HepG2 (cell line): ENCODE data around the gene PRSS50. TPM values are rescaled to one million over a fixed set of nuclear protein-coding genes. Genes with fewer than 3 reads are reported as not detected.

Source experiments
- ATAC-seq: fragments of 200-7000 bp; cut with Tn5 transposase; 3 replicates; pipeline ENCODE4 v1.9.1; 2020; ENCODE audit warnings: mild to moderate bottlenecking, moderate library complexity
- BruUV-seq: library from RNA; stranded (reverse); fragments of 400-500 nt; replicated peaks from 2 replicates; lab custom pipeline; 2021; lab: Mats Ljungman, UMichigan
- CTCF ChIA-PET: fragments of 300-600 bp; formaldehyde crosslinking; extraction: SDS; loops from one replicate; lab custom pipeline; 2021; ENCODE audit warnings: low total read pairs, inconsistent platforms, low intra/inter-chr PET ratio; lab: Yijun Ruan, JAX
- POLR2A ChIA-PET: fragments of 350-600 bp; sonication (Branson Sonifier 250); formaldehyde crosslinking; loops from one replicate; lab custom pipeline; 2020; ENCODE audit warnings: antibody characterized with exemption, inconsistent platforms; lab: Yijun Ruan, JAX
- DNase-seq: peaks from one replicate; pipeline ENCODE4 v3.0.0-alpha.2; 2015; ENCODE audit warnings: low spot score
- FAIRE-seq: peaks from 3 replicates; lab custom pipeline; 2011; peaks lifted over from hg19 to GRCh38; lab: Jason Lieb, UNC
- H2AFZ ChIP-seq: one replicate; pipeline ENCODE4 v1.6.1; 2011; ENCODE audit warnings: low read length, inconsistent platforms
- H3K27ac ChIP-seq: fragments of 300-600 bp; 3 replicates; pipeline ENCODE4 v1.8.0; 2011; ENCODE audit warnings: mixed run types, mild to moderate bottlenecking, mixed read lengths, low read length, inconsistent platforms; ENCODE audit not compliant: insufficient read depth; ENCODE audit errors: extremely low read length
- H3K27me3 ChIP-seq, 2 experiments: fragments of 200-600 bp in 1 of 2; 2 replicates in 1 of 2; 3 replicates in 1 of 2; pipeline versions ENCODE4 v1.6.0 to v1.8.0; 2011; ENCODE audit warnings: low read length in 2 of 2, mild to moderate bottlenecking in 2 of 2, moderate library complexity in 2 of 2, inconsistent platforms in 1 of 2; ENCODE audit not compliant: insufficient read depth in 2 of 2, control insufficient read depth in 1 of 2
- H3K36me3 ChIP-seq, 2 experiments: fragments of 200-600 bp in 1 of 2; replicated peaks in 1 of 2; 2 replicates in 1 of 2; 3 replicates in 1 of 2; pipeline versions ENCODE4 v1.5.1 to v1.8.0; 2011; ENCODE audit warnings: low read length in 2 of 2, inconsistent platforms in 1 of 2; ENCODE audit not compliant: insufficient read depth in 2 of 2, control insufficient read depth in 1 of 2
- H3K4me1 ChIP-seq: 2 replicates; pipeline ENCODE4 v1.5.1; 2012; ENCODE audit warnings: low read length, inconsistent platforms; ENCODE audit not compliant: insufficient read depth
- H3K4me2 ChIP-seq: 2 replicates; pipeline ENCODE4 v1.6.0; 2011; ENCODE audit warnings: low read depth, low read length, inconsistent platforms
- H3K4me3 ChIP-seq, 3 experiments: fragments of 200-600 bp in 1 of 3; sonication (generic), shearing (Covaris generic) in 1 of 3; replicated peaks in 1 of 3; 2 replicates each; pipeline ENCODE4 v1.5.1; 2011 to 2016; ENCODE audit warnings: low read length in 3 of 3, inconsistent platforms in 2 of 3, low read depth in 2 of 3, mild to moderate bottlenecking in 2 of 3, control low read depth in 1 of 3, mixed read lengths in 1 of 3; ENCODE audit not compliant: insufficient read depth in 1 of 3
- H3K79me2 ChIP-seq: one replicate; pipeline ENCODE4 v1.6.1; 2011; ENCODE audit warnings: low read length, inconsistent platforms; ENCODE audit not compliant: insufficient read depth
- H3K9ac ChIP-seq: 2 replicates; pipeline ENCODE4 v1.6.0; 2011; ENCODE audit warnings: mild to moderate bottlenecking, low read depth, low read length, inconsistent platforms; ENCODE audit not compliant: insufficient read depth
- H3K9me3 ChIP-seq: 2 replicates; pipeline ENCODE4 v1.5.1; 2012; ENCODE audit warnings: mild to moderate bottlenecking, low read length
- H4K20me1 ChIP-seq: 2 replicates; pipeline ENCODE4 v1.6.0; 2011; ENCODE audit warnings: inconsistent platforms, mild to moderate bottlenecking, low read length, moderate library complexity; ENCODE audit not compliant: insufficient read depth
- BCL6 ChIP-seq: IDR thresholded peaks from 2 replicates; pipeline ENCODE4 v1.6.1; 2016; ENCODE audit warnings: missing genetic modification reagents, missing compliant biosample characterization
- BRCA1 ChIP-seq: sonication (generic); formaldehyde crosslinking; IDR thresholded peaks from 2 replicates; pipeline ENCODE4 v1.4.0; 2020; ENCODE audit warnings: missing genetic modification reagents
- CHD4 ChIP-seq: fragments of 200-600 bp; sonication (generic); IDR thresholded peaks from 2 replicates; pipeline ENCODE4 v1.7.0; 2017; ENCODE audit warnings: mild to moderate bottlenecking, low read length, borderline replicate concordance
- DNMT3B ChIP-seq: conservative IDR thresholded peaks from 2 replicates; pipeline ENCODE4 v1.6.1; 2016; ENCODE audit warnings: missing biosample characterization, control low read depth
- HNF4A ChIP-seq: sonication (generic); formaldehyde crosslinking; IDR thresholded peaks from 2 replicates; pipeline ENCODE4 v1.4.0; 2020; ENCODE audit warnings: missing genetic modification reagents
- KDM1A ChIP-seq: IDR thresholded peaks from 2 replicates; pipeline ENCODE4 v1.6.1; 2016; ENCODE audit warnings: missing compliant biosample characterization
- MAFF ChIP-seq: IDR thresholded peaks from 2 replicates; pipeline ENCODE4 v1.6.1; 2011; ENCODE audit warnings: low read depth, low read length, improper control_type of control experiment
- PCBP2 ChIP-seq: fragments of 200-400 bp; formaldehyde crosslinking; optimal IDR thresholded peaks from 2 replicates; pipeline ENCODE3; 2018; ENCODE audit warnings: low read length, low read depth; ENCODE audit not compliant: poor library complexity, severe bottlenecking
- SP2 ChIP-seq: sonication (generic); formaldehyde crosslinking; IDR thresholded peaks from 2 replicates; pipeline ENCODE4 v1.5.1; 2020; ENCODE audit warnings: mild to moderate bottlenecking, missing genetic modification reagents
- TCF7 ChIP-seq: sonication (generic); IDR thresholded peaks from 2 replicates; pipeline ENCODE4 v1.6.1; 2016; ENCODE audit warnings: antibody characterized with exemption, low read depth
- TCF7L2 ChIP-seq: IDR thresholded peaks from 2 replicates; pipeline ENCODE4 v1.6.1; 2011; ENCODE audit warnings: mild to moderate bottlenecking, low read depth, low read length, moderate library complexity
- ZBTB7B ChIP-seq: sonication (generic); formaldehyde crosslinking; IDR thresholded peaks from 2 replicates; pipeline ENCODE4 v1.4.0; 2020; ENCODE audit warnings: missing genetic modification reagents
- ZC3H4 ChIP-seq: sonication (generic); formaldehyde crosslinking; IDR thresholded peaks from 2 replicates; pipeline ENCODE4 v1.4.0; 2020; ENCODE audit warnings: missing genetic modification reagents, borderline replicate concordance
- ZFP1 ChIP-seq: IDR thresholded peaks from 2 replicates; pipeline ENCODE4 v1.6.1; 2016
- ZFP36 ChIP-seq: fragments of 150-350 bp; IDR thresholded peaks from 2 replicates; pipeline ENCODE4 v1.6.1; 2018; ENCODE audit warnings: borderline replicate concordance, low read length, low read depth; ENCODE audit not compliant: partially characterized antibody
- ZNF24 ChIP-seq: fragments of 450-650 bp; IDR thresholded peaks from 2 replicates; pipeline ENCODE4 v1.6.1; 2017; ENCODE audit warnings: antibody characterized with exemption, mild to moderate bottlenecking
- ZNF354B ChIP-seq: sonication (generic); formaldehyde crosslinking; IDR thresholded peaks from 2 replicates; pipeline ENCODE4 v1.8.0; 2022; ENCODE audit warnings: mild to moderate bottlenecking, missing genetic modification reagents
- ZNF616 ChIP-seq: sonication (generic); formaldehyde crosslinking; IDR thresholded peaks from 2 replicates; pipeline ENCODE4 v1.5.0; 2020; ENCODE audit warnings: low read depth, mild to moderate bottlenecking, missing genetic modification reagents
- ZNF629 ChIP-seq: sonication (generic); formaldehyde crosslinking; conservative IDR thresholded peaks from 2 replicates; pipeline ENCODE4 v1.5.0; 2020; ENCODE audit warnings: missing genetic modification reagents
- WGBS: methylation state at CpG from one replicate; pipeline ENCODE4 v1.1.6; 2017; ENCODE audit warnings: low lambda C conversion rate; 5-methylcytosine and 5-hydroxymethylcytosine counted together
- in situ Hi-C: cut with HindIII; loops from 2 replicates; pipeline ENCODE4 v1.10.0; 2017; ENCODE audit warnings: low pct_unique_long_range_greater_than_20kb; ENCODE audit not compliant: extremely low pct_ligation_motif_present
- intact Hi-C: fragments of 100-400 bp; cut with micrococcal nuclease; formaldehyde crosslinking; loops from one replicate; pipeline ENCODE4 v1.10.0; 2022; ENCODE audit not compliant: unreplicated experiment
- polyA plus RNA-seq, 8 experiments: library from polyadenylated mRNA; depleted of rRNA in 3 of 8; stranded (reverse) in 7 of 8; unstranded in 1 of 8; fragments of >200 nt; fragmentation: Illumina TruSeq in 4 of 8; extraction: Trizol in 4 of 8; gene quantifications; 2 replicates each; pipeline versions ENCODE4 v1.2.1 to v1.2.3, GENCODE V29; 2011 to 2016; ENCODE audit warnings: low read depth in 4 of 8, missing spikeins in 1 of 8, mixed read lengths in 1 of 8; ENCODE audit not compliant: insufficient read depth in 1 of 8
- total RNA-seq, 5 experiments: library from RNA; depleted of rRNA; stranded (reverse); fragments of >200 nt; fragmentation: Illumina TruSeq; extraction: Trizol; gene quantifications; 2 replicates each; pipeline ENCODE4 v1.2.3, GENCODE V29; 2016; ENCODE audit warnings: low read depth in 1 of 5
- TF ChIP-seq, protein P1 (sequence below): sonication (generic); formaldehyde crosslinking; IDR thresholded peaks from 2 replicates; pipeline ENCODE4 v1.4.0; 2020; ENCODE audit warnings: mild to moderate bottlenecking, missing genetic modification reagents

Gene PRSS50
- total and polyA plus RNA-seq, 2 of the 13 experiments (the other 11 are each of a cell fraction or from before 2014, with no cell fraction given), result not detected

DNA sequence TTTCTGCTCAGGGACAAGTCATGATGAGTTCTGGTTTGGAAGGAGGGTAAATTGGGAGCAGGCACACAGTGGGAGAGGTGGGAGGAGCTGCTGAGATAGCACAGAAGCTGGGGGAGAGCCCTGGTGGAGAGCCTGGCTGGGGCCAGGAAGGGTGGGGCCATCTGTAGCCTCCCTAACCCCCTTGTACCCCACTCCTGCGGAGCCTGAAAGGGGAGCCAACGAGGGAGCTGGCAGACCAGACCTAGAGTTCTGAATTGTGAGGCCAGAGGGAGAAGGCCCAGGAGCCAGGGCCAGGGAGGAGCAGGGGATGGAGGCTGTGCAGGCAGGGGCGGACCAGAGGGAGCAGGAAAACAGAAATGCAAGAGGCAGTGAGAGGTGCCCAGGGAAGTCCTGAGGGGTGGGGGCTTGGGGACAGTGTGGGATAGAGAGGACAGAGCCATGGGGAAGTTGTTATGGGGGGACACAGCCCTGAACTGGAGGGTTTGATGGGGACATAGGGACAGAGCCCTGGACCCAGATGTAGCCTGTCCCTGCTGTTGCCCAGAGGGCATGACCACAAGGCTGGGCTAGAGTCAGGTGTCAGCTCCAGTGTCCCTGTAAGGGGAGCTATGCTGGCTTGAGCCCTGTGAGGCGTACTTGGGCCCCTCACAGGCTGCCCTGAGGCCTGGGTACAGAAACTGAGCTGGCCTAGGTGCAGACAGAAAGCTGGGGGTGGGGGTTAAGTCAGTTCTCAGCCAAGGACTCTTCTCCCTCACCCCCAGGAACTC lies 15.2 kb downstream of the PRSS50 start:
- Histone ChIP-seq H3K79me2 (no peaks in the 10 kb centered on the region), H3K27me3 (peaks cover 1 to 4% of the 10 kb centered on the region in 2 experiments; a peak in 2 of 5 replicates), H3K9me3 (no peaks in the 10 kb centered on the region), H3K4me2 (no peak overlapping the region), H3K4me1 (no peaks in the 10 kb centered on the region), H2AFZ (no peak overlapping the region), H3K27ac (no peak overlapping the region), H4K20me1 (no peaks in the 10 kb centered on the region), H3K4me3 (no peak overlapping the region), H3K36me3 (no peaks in the 10 kb centered on the region), H3K9ac (no peak overlapping the region)
- WGBS, result 20% methylated on average over 3 of the region's 4 CpGs
- in situ Hi-C loops (no loop called here), intact Hi-C loops (no loop called here)
- TF ChIP-seq CHD4 (no peak), BCL6 (CRISPR knock-in tag) (no peak), KDM1A (CRISPR knock-in tag) (no peak), TCF7 (no peak), ZFP1 (CRISPR knock-in tag) (no peak), ZNF24 (no peak), HNF4A (CRISPR knock-in tag) (no peak), ZNF354B (CRISPR knock-in tag) (no peak)
- ChIA-PET CTCF (no interaction called here), POLR2A (no interaction called here)
- DNase-seq, result no peak
- ATAC-seq, result no peak; the same call in 2 of the 3 replicates
- FAIRE-seq, result no peak
- no TSS peak for BruUV-seq

DNA sequence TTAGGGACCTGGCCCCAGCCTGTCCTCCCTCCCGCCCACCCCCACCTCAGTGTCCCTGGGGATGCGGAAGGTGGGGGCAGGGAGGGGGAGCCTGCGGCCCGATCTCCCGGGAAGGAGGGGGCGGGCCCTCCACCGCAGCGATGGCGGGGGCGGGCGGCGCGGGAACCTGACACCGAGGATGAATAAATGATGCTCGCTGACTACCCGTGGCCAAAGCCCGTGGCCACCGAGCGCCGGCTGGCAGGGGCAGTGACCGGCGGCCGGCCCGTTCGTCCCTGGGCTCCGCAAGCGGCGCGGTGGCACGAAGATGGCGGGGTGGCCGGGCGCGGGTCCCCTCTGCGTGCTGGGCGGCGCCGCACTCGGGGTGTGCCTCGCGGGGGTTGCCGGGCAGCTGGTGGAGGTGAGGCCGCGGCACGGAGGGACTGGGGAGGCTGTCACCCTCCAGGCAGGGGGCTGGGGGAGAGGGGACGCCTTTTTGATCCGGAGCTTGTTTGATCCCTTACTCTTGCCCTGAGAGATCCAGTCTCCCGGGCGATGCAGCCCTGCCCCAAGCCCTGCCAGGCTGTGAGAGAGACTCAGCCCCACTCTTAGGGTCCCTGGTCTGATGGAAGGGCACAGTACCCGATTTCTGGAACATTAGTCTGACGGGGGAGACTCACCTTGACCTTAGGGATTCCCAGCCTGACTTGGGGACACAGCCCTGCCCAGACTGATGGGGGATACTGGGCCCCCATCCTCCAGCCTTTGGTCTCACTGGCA lies 16.3 kb downstream of the PRSS50 start, which contains the start of gene TMIE:
TMIE (plus strand) TSS at position 212 of the 759 bp plus-strand sequence; CDS start at position 308, 96 bp downstream.
- no TSS peak for BruUV-seq
- ChIA-PET CTCF (no interaction called here), POLR2A (no interaction called here)
- no peaks in the 10 kb centered on the region for H3K79me2 ChIP-seq
- ATAC-seq (no peak), FAIRE-seq (no peak), DNase-seq (no peak)
- H3K4me3 ChIP-seq, result no peak within 1 kb of the TSS
- 0 out of 5 replicates have a peak, but pooled peaks cover 0 to 7% of the 10 kb centered on the region in 2 experiments for H3K27me3 ChIP-seq
- H3K36me3 ChIP-seq, result no peaks in the 10 kb centered on the region
- no peak within 1 kb of the TSS for H3K4me2 ChIP-seq
- H3K9me3 ChIP-seq, result no peaks in the 10 kb centered on the region
- intact Hi-C loops, result no loop called here
- no peak within 1 kb of the TSS for H2AFZ ChIP-seq
- no peaks in the 10 kb centered on the region for H3K4me1 ChIP-seq
- no peaks in the 10 kb centered on the region for H4K20me1 ChIP-seq
- in situ Hi-C loops, result no loop called here
- H3K9ac ChIP-seq, result no peak within 1 kb of the TSS
- no peak within 1 kb of the TSS for H3K27ac ChIP-seq
- WGBS, result 75% methylated on average over 27 of the region's 51 CpGs
- TF ChIP-seq BRCA1 (CRISPR knock-in tag) (no peak), ZC3H4 (CRISPR knock-in tag) (no peak), ZNF629 (CRISPR knock-in tag) (no peak), DNMT3B (CRISPR knock-in tag) (no peak), ZBTB7B (CRISPR knock-in tag) (no peak), ZFP36 (no peak), MAFF (no peak), SP2 (no peak), PCBP2 (no peak), ZNF616 (CRISPR knock-in tag) (no peak), TCF7L2 (no peak)
- TF ChIP-seq, protein P1, sequence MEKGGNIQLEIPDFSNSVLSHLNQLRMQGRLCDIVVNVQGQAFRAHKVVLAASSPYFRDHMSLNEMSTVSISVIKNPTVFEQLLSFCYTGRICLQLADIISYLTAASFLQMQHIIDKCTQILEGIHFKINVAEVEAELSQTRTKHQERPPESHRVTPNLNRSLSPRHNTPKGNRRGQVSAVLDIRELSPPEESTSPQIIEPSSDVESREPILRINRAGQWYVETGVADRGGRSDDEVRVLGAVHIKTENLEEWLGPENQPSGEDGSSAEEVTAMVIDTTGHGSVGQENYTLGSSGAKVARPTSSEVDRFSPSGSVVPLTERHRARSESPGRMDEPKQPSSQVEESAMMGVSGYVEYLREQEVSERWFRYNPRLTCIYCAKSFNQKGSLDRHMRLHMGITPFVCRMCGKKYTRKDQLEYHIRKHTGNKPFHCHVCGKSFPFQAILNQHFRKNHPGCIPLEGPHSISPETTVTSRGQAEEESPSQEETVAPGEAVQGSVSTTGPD (CRISPR knock-in tag), result no peak
